Measurements from ENCODE around the gene SCARF2.

- TF ChIP-seq POLR2AphosphoS5 (IDR thresholded peaks at IDR 0.05; ENCODE audit: low read depth, low read length) (no peak), TAF1 (IDR thresholded peaks at IDR 0.05; ENCODE audit: borderline replicate concordance, insufficient read depth, low read length) (no peak)
Measured at GRCh38 chr22:20483771-20484170, 46.1 kb upstream of the SCARF2 start.
